GM13976 (cell line): Measurements from ENCODE around the gene POU5F1.

ENCODE experiments used
- DNase-seq: peaks from one replicate; pipeline ENCODE4 v3.0.0; 2012; ENCODE audit warnings: low spot score
- in situ Hi-C: fragments of 300-500 bp; cut with MboI; formaldehyde crosslinking; loops from one replicate; pipeline ENCODE4 v1.12.0; 2022; ENCODE audit warnings: low sequenced_read_pairs, mixed read lengths, inconsistent platforms; ENCODE audit not compliant: unreplicated experiment
- TF ChIP-seq, protein P1 (sequence below): IDR thresholded peaks from 2 replicates; pipeline ENCODE4 v1.5.1; 2012; ENCODE audit warnings: borderline replicate concordance, mild to moderate bottlenecking; ENCODE audit not compliant: insufficient read depth; ENCODE audit errors: extremely low read depth, missing control alignments, control extremely low read depth

The POU5F1 gene

GRCh38 chr6:31144296-31144969 lies 26.0 kb downstream of the POU5F1 start:
- in situ Hi-C loops: no loop called here
- TF ChIP-seq, protein P1, sequence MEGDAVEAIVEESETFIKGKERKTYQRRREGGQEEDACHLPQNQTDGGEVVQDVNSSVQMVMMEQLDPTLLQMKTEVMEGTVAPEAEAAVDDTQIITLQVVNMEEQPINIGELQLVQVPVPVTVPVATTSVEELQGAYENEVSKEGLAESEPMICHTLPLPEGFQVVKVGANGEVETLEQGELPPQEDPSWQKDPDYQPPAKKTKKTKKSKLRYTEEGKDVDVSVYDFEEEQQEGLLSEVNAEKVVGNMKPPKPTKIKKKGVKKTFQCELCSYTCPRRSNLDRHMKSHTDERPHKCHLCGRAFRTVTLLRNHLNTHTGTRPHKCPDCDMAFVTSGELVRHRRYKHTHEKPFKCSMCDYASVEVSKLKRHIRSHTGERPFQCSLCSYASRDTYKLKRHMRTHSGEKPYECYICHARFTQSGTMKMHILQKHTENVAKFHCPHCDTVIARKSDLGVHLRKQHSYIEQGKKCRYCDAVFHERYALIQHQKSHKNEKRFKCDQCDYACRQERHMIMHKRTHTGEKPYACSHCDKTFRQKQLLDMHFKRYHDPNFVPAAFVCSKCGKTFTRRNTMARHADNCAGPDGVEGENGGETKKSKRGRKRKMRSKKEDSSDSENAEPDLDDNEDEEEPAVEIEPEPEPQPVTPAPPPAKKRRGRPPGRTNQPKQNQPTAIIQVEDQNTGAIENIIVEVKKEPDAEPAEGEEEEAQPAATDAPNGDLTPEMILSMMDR: no peak
- DNase-seq: no peak

DNA sequence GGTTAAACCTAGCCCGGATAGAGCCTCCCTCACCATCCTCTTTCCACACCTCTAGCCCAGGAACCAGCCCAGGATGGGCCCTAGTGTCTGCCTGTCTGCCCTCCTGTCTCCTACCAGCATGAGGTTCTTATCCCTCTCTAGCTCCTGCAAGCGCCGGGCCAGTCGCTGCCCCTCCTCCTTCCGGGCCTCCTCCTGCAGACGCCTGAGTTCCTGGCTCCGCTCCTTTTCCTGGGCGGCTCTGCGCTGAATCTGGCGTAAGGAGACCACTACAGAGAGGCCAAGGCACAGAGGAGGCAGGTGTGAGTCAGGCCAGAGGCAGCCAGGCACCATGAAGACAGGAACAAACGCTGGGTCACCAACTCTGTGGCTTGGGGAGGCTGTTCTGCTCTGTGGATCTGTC lies 27.3 kb downstream of the POU5F1 start:
- no peak for DNase-seq
- in situ Hi-C loops: no loop called here
- TF ChIP-seq, protein P1: no peak

DNA sequence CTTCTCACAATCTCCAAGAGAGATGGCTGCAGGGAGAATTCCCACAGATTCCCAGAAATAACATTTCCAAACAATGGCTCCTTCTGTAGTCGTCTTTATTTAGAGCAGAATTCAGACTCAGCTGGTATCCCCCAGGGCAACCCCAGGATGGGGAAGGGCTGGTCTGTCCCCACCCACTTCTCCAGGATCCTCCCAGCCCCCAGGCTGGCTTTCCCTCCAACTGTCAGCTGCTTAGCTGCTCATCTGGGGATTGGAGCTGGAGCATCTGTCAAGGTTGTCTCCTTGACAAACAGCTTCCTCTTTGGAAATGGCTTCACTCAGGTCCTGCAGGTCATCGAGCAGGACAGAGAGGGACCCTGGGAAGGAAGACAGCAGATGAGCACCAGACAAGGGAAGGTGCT lies 28.1 kb downstream of the POU5F1 start:
- TF ChIP-seq, protein P1: no peak
- DNase-seq: no peak
- in situ Hi-C loops: no loop called here

DNA sequence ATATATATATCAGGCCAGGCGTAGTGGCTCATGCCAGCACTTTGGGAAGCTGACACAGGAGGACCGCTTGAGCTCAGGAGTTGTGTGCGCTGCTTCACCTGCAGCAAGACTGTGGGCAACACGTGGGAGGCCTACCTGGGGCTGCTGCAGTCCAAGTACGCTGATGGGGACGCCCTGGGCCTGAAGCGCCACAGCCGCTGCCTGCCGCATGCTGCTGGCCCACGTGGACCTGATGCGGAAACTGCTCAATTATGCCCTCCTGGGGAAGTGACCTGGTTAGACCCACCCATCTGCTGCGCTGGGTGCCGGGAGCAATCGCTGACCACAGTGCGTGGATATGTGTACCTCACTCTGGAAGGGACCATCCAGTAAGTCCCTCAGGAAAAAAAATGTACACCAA lies 29.8 kb downstream of the POU5F1 start:
- DNase-seq: no peak
- TF ChIP-seq, protein P1: no peak
- in situ Hi-C loops: no loop called here

- in situ Hi-C loops: loop anchor here (5.0 kb wide), 2 partner anchors 53 to 228 kb away; no protein-coding TSS in a partner anchor
- TF ChIP-seq, protein P1: no peak
- no peak for DNase-seq
Observed at GRCh38 chr6:31139599-31139998, 30.9 kb downstream of the POU5F1 start.

GRCh38 chr6:31138982-31139381 lies 31.5 kb downstream of the POU5F1 start, which contains the start of gene PSORS1C2:
PSORS1C2 (minus strand) TSS chr6:31139066; CDS start chr6:31139026, 40 bp downstream.
- TF ChIP-seq, protein P1: no peak
- no peak for DNase-seq
- in situ Hi-C loops: loop anchor here (5.0 kb wide), 2 partner anchors 53 to 228 kb away; no protein-coding TSS in a partner anchor
